Esophagus muscularis mucosa (tissue), 4 donors: ENCODE data around the gene IFNL4.

Experiments used
- EP300 ChIP-seq: sonication (generic); formaldehyde crosslinking; IDR thresholded peaks from one replicate; pipeline ENCODE4 v1.6.1; 2017; ENCODE audit warnings: antibody characterized with exemption
- POLR2A ChIP-seq: fragments of 450-650 bp; IDR thresholded peaks from one replicate; pipeline ENCODE4 v1.6.1; 2017; ENCODE audit warnings: antibody characterized with exemption, moderate library complexity, mild to moderate bottlenecking, low read depth
- TF ChIP-seq, protein P1 (sequence below), 3 experiments: fragments of 200-600 bp in 2 of 3; fragments of 450-650 bp in 1 of 3; sonication (generic) in 2 of 3; IDR thresholded peaks; one replicate each; pipeline ENCODE4 v1.5.1; 2017 to 2019; ENCODE audit warnings: antibody characterized with exemption in 3 of 3, mild to moderate bottlenecking in 2 of 3, moderate library complexity in 1 of 3

DNA sequence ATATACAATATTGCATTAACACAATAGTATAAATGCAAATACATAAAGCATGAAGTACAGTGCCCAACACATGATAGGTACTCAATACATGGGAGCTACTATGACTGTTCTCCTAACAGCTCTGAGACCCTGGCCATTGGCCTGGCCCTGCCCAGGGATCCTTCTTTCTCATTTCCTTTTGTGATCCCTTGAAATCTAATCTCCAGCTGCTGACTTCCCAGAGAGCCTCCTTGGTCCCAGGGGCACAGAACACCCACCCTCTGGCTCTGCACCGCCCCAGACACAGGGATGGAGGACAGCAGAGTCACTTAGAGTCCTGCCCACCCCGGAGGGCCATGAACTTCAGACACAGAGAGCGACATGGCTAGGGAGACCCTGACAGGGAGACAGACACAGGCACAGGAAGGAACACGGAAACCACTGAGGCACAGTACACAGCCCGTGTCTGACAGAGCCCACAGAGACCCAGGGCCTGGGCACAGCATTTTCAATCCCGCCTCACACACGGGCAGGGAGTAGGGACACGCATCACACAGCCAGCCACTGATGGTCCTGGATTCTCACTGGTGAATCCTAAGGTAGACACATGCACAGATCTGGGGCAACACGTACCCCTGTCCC, 40.4 kb downstream of the IFNL4 start:
- TF ChIP-seq, protein P1, sequence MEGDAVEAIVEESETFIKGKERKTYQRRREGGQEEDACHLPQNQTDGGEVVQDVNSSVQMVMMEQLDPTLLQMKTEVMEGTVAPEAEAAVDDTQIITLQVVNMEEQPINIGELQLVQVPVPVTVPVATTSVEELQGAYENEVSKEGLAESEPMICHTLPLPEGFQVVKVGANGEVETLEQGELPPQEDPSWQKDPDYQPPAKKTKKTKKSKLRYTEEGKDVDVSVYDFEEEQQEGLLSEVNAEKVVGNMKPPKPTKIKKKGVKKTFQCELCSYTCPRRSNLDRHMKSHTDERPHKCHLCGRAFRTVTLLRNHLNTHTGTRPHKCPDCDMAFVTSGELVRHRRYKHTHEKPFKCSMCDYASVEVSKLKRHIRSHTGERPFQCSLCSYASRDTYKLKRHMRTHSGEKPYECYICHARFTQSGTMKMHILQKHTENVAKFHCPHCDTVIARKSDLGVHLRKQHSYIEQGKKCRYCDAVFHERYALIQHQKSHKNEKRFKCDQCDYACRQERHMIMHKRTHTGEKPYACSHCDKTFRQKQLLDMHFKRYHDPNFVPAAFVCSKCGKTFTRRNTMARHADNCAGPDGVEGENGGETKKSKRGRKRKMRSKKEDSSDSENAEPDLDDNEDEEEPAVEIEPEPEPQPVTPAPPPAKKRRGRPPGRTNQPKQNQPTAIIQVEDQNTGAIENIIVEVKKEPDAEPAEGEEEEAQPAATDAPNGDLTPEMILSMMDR (IDR thresholded peaks at IDR 0.05), result no peak
- TF ChIP-seq POLR2A (no peak), EP300 (no peak)
